GM18870 (cell line): ENCODE data around the gene CALCOCO2.
"Not testable (repeated sequence)": the region's sequence is repeated elsewhere in the genome, so short reads cannot be mapped to it uniquely, and the experiment has no call there.

ENCODE experiments used
- ATAC-seq: cut with Tn5 transposase; IDR thresholded peaks from one replicate; pipeline ENCODE4 v1.9.1; 2021; ENCODE audit warnings: moderate library complexity; ENCODE audit not compliant: unreplicated experiment

CALCOCO2 gene

GRCh38 chr17:48872409-48872808, 41.6 kb downstream of the CALCOCO2 start:
- ATAC-seq: not testable (repeated sequence)

DNA sequence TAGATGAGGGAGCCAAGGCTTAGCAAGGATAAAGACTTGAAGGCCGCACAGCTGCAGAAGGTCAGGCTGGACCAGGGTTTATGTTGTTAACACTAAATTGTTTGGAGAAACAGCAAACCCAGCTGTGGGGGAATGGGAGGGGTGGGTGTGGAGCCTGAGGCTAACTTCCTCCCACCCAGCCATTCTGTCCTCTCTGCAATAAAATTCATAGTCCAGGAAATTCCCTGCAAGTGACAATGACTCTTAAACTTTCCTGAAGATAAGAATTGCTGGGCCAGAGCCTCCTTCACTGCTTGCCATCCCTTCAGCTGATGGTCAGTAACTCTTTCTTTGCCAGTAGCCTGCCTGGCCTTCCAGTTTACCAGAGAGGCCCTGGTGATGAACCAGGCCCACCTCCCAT, 42.4 kb downstream of the CALCOCO2 start:
- no peak for ATAC-seq

GRCh38 chr17:48873696-48874443, 43.0 kb downstream of the CALCOCO2 start:
- no peak for ATAC-seq

GRCh38 chr17:48878920-48879898, 48.4 kb downstream of the CALCOCO2 start:
- no peak for ATAC-seq

- no peak for ATAC-seq
These were observed 51.4 kb downstream of the CALCOCO2 start for GRCh38 chr17:48882272-48882671.

- ATAC-seq: no peak
These were observed 52.3 kb downstream of the CALCOCO2 start for GRCh38 chr17:48883171-48883570.

DNA sequence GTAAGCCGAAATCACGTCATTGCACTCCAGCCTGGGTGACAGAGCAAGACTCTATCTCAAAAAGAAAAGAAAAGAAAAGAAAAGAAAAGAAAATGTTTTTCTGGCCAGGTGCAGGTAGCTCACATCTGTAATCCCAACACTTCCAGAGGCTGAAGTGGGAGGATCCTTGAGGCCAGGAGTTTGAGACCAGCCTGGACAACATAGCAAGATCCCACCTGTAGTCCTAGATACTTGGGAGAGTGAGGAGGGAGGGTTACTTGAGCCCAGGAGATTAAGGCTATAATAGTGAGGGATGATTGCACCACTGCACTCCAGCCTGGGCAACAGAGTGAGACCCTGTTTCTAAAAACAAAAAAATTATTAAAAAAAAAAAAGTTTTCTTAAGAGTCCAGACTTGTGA, 59.3 kb downstream of the CALCOCO2 start:
- no peak for ATAC-seq

DNA sequence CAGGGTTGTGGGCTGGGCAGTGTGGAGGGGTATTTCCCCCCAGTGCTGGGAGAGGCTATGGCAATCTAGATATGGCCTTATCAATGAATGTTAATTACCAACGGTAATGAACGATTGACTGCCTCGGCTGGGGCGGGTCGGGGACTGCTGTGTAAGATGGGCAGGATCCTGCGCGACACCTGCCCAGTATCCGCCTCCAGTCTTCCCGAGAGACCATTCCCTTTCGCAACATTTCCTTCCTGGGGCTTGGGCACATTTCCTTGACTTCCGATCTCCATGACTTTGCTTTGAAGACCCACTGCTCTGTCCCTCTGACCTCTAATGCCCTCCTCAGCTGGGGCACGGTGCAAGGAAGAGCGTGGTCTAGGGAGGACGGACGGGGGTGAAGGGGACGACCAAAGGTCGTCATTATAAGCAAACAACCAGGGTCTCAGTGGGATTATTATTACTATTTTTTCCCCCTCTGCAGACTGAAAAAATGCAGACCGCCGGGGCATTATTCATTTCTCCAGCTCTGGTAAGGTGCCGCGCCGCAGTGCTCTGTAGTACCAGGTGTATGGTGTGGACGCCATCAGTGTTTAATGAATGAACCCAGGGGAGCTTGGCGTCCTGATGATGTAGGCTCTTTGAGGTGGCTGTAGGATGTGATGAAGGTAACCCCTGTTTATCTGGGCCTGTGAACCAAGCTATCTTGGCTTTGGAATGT, 62.3 kb downstream of the CALCOCO2 start:
- no peak for ATAC-seq

DNA sequence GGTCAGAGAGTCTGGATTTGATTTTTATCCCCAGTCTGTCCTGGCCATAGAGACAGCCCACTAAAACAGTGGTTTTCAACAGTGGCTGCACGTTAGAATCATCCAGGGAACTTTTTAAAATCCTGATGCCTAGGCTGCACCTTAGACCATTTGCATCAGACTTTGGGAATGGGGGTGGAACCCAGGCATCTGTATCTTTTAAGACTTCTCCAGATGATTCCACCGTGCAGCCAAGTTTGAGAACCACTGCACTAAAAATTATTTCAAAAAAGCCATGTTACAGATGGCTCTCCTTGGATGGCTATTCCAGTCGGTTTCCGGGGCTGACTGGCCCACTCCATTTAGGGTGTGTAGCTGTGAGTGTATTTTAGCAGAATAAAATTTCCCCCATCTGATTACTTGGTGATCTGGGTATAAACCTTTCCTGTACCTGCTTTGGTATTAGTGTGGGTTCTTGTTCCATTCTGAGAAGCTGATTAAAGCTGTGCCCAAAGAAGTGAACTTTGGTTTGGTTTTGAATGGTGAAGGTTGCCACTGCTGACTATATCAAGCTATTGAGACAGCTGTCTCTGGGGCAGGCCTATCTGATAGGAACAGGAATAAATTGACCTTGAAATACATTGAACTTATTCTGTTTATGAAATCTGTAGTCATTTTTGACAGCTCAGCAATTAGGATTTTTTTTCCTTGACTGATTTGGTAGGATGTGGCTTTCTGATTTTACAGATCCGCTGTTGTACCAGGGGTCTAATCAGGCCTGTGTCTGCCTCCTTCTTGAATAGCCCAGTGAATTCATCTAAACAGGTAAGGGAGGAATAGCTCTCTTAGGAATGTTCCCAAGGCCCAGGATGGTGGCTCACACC, 63.0 kb downstream of the CALCOCO2 start:
- no peak for ATAC-seq

DNA sequence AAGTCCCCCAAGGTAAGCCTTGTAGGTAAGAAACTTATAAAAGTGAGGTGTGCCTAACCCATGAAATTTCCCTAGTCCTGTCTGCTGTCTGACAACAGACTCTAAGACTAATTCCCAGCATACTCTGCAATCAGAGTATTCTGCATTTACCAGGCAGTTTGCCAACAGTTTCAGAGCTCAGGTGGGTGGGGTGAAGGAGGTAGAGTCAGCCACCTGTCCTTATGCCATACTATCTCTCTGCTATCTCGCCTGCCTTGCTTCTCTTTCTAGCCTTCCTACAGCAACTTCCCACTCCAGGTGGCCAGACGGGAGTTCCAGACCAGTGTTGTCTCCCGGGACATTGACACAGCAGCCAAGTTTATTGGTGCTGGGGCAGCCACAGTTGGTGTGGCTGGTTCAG, 64.1 kb downstream of the CALCOCO2 start:
- no peak for ATAC-seq

DNA sequence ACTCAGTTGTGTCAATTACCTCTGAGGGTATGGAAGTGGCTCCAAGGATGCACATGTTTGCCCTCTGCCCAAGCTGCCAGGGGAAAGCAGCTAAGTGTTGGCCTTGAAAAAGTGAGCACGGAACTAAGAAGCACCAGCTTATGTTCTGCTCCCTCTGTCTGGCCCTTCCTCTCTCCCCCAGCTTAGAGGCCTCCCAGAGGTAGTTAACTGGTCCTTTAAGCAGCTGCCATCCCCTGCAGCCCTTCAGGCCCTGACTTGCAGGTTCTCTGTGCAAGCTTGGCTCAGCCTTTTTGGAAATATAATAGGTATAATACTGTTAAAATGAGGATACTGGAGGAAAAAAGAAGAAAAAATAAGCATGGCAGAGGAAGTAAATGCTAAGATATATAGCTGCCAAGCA, 70.4 kb downstream of the CALCOCO2 start:
- ATAC-seq: no peak

DNA sequence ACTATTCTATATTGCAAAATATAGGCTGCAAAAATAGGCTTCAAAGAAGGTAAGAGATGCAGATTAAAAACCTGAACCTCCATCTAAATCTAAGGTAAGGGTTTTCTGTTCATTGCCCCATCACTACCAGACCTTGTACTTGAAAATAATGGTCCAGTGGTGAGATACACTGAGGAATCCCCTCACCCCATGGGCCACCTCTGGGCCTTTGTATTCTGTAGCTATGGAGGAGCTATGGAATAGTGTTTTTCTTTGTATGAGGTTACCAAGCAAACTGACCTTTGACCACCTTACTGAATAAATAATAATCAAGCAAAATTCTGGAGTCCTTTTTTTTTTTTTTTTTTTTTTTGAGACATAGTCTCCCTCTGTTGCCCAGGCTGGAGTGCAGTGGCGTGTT, 72.6 kb downstream of the CALCOCO2 start:
- no peak for ATAC-seq

DNA sequence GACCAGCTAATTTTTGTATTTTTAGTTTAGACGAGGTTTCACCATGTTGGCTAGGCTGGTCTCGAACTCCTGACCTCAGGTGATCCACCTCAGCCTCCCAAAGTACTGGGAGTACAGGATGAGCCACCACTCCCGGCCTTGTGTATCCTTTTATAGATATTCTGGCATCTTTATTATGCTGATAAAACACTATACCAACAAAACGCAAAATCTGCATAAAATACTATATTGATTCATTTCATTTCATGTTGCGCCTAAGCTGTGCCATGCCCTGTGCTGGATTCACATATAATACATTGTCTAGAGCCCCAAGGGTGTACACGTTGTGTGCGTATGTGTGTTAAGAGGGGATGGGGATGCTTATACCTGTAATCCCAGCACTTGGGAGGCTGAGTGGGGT, 73.6 kb downstream of the CALCOCO2 start:
- ATAC-seq: no peak

DNA sequence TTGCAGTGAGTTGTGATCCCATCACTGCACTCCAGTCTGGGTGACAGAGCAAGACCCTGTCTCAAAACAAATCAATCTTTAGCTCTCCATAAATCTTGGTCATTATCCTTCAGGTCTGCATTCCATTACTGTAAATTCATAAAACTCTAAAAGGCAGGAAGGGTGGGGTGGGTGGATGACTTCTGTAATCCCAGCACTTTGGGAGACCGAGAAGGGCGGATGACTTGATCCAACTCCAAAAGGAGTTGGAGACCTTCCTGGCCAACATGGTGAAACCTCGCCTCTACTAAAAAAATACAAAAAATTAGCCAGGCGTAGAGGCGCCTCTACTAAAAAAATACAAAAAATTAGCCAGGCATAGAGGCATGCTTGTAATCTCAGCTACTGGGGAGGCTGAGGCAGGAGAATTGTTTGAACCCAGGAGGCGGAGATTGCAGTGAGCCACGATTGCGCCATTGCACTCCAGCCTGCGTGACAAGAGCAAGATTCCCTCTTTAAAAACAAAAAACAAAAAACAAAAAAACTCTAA, 75.2 kb downstream of the CALCOCO2 start:
- no peak for ATAC-seq

DNA sequence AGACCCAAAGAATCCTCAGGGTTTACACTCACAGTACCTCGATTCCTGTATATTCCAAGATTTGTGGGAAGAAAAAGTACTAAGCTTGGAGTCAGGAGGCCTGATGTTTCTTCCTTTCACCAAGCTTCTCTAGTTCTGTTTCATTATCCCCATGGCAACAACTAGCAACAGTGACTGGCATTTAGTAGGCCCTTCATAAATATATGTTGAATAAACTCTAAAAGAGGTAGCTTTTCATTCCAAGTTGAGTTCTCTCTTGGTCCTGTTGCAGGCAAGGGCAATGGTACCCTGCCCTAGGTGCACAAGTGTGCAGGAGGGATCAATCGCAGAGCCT, 76.8 kb downstream of the CALCOCO2 start:
- no peak for ATAC-seq

GRCh38 chr17:48908047-48908843, 77.4 kb downstream of the CALCOCO2 start, which contains the start of gene UBE2Z:
Gene UBE2Z (plus strand): TSS chr17:48908407. CDS start chr17:48908504, 97 bp downstream.
- peak; percentile 59 for ATAC-seq

DNA sequence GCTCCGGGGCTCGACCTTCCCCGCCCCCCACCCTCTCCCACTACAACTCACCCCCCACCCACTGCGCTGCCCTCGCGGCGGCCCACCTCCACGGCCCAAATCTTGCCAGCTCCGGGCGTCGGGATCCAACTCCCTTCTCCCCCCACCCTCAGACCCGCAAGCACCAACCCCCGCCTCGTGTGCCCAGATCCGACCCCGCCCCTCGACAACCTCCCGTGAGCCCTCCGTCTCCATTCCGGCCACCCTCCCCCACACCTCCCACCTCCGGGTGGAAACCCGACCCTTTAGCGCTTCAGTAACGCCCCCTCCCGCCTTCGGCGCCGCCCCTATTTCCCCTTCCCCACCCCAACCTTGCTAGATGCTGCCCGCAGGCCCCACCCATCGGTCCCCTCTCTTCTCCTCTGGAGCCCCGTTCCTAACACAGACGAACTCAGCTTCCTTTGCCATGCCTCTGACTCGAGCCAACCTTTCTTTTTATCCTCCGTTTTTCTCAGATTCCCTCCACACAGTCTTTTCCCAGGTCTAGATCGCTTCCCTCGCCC, 78.1 kb downstream of the CALCOCO2 start:
- no peak for ATAC-seq

DNA sequence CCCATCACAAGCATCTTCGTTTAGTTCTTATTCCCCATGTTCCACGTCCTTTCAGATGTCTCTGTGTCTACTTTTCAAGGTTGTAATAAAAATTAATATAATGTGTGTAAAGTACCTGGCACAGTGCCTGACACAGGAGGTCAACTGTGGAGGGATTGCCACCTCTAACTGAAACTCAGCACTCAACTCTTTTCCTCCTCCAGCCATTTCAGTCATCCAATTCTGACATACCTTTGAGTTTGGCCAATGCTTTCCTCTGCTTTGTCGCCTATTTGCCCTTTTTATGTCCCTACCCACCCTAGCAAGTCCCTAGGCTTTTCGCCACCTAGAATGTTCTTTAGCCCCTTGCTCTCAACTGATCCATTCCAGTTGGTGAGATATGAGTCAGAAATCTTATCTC, 78.9 kb downstream of the CALCOCO2 start:
- no peak for ATAC-seq

DNA sequence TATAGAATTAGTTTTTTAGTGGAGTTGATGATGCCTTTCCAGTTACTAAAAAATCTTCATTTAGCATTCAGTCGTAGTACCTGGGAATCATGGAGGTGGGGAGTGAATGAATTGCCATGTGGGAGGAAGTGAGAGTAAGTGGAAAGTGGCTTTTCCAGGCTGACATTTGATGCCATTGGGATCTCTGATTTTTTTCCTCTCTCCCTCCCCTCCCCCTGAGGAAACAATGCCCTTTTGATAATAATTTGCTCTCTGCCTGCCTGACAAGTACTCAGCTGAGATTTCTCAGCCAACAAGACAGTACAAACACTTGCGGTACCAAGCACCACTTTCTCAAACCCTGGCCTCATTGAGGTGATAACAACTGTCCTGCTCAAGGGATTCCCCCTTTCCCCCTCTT, 79.5 kb downstream of the CALCOCO2 start:
- ATAC-seq: no peak
